ENCODE results near the gene SERPINA1. TPM values are rescaled to one million over a fixed set of nuclear protein-coding genes. Genes with fewer than 3 reads are reported as not detected.
"Not testable (repeated sequence)": the region's sequence is repeated elsewhere in the genome, so short reads cannot be mapped to it uniquely, and the experiment has no call there.

The SERPINA1 gene
- total RNA-seq, 1 donor from 2014 or later, result 1,017 TPM

GRCh38 chr14:94348836-94349235 lies 39.6 kb downstream of the SERPINA1 start:
- TF ChIP-seq CTCF (IDR thresholded peaks at IDR 0.05), result no peak
- no peak overlapping the region for H3K4me3 ChIP-seq
- H3K4me1 ChIP-seq, result no peaks in the 10 kb centered on the region
- DNase-seq, result no peak
- peaks cover 6% of the 10 kb centered on the region for H3K27me3 ChIP-seq
- intact Hi-C loops (cut with DNase I), result no loop called here
- H3K9me3 ChIP-seq, result no peaks in the 10 kb centered on the region
- no peak overlapping the region for H3K27ac ChIP-seq
- no peaks in the 10 kb centered on the region for H3K36me3 ChIP-seq
- no peak for ATAC-seq

GRCh38 chr14:94346841-94347240 lies 41.6 kb downstream of the SERPINA1 start:
- no peak for DNase-seq
- Histone ChIP-seq H3K4me3 (no peak overlapping the region), H3K36me3 (no peaks in the 10 kb centered on the region), H3K27ac (no peak overlapping the region), H3K4me1 (peaks cover 9% of the 10 kb centered on the region), H3K9me3 (no peaks in the 10 kb centered on the region), H3K27me3 (peaks cover 6% of the 10 kb centered on the region)
- intact Hi-C loops (cut with DNase I), result no loop called here
- no peak for ATAC-seq
- TF ChIP-seq CTCF (IDR thresholded peaks at IDR 0.05), result no peak

DNA sequence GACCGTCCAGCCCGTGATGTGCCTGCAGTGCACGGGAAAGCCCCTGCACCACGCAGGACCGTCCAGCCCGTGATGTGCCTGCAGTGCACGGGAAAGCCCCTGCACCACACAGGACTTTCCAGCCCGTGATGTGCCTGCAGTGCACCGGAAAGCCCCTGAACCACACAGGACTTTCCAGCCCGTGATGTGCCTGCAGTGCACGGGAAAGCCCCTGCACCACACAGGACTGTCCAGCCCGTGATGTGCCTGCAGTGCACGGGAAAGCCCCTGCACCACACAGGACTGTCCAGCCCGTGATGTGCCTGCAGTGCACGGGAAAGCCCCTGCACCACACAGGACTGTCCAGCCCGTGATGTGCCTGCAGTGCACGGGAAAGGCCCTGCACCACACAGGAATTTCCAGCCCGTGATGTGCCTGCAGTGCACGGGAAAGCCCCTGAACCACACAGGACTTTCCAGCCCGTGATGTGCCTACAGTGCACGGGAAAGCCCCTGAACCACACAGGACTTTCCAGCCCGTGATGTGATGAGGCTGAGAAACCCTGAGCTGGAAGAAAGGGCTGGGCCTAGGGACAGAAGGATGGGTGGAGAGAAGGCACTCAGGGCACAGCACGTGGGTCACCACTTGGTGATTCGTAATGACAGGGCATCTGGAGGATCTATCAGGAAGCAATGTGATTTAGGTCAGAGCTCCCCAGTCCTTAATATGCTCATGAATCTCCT lies 42.2 kb downstream of the SERPINA1 start:
- H3K36me3 ChIP-seq; H3K9me3 ChIP-seq; DNase-seq; ATAC-seq; H3K27me3 ChIP-seq; H3K27ac ChIP-seq; intact Hi-C loops (cut with DNase I); H3K4me3 ChIP-seq: not testable (repeated sequence)
- H3K4me1 ChIP-seq, result peaks cover 12% of the 10 kb centered on the region

DNA sequence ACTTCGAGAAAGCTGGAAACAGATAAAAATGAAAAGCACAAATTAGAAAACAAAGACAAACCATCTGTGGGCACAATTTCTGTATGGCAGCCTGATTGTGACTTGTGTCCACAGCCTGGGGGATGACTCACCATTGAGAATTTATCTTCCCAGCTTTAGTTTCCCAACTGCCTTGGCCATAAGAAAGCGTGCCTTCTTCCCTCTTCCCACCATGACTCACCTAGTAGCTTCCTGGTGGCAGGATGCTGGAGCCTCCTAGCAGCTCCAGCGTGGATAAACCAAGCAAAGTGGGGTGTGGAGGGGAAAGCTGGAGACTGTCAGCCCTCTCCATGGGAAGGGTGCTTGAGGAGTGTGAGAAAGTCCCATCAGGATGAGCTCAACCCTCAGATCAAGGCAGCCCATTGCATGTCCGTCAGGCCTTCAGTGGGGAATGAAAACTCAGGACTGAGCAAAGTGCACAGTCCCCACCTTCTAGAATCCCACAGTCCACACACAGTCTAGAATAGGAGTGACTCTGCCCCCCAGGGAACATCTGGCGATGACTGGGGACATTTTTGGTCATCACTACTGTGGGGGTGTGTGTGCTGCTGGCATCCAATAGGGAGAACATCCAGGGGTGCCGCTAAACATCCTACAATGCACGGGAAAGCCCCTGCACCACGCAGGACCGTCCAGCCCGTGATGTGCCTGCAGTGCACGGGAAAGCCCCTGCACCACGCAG lies 42.9 kb downstream of the SERPINA1 start:
- TF ChIP-seq CTCF (IDR thresholded peaks at IDR 0.05), result no peak
- intact Hi-C loops (cut with DNase I), result no loop called here
- no peak for DNase-seq
- Histone ChIP-seq H3K9me3 (no peaks in the 10 kb centered on the region), H3K4me3 (no peak overlapping the region), H3K36me3 (no peaks in the 10 kb centered on the region), H3K4me1 (peaks cover 12% of the 10 kb centered on the region), H3K27ac (no peak overlapping the region), H3K27me3 (peaks cover 6% of the 10 kb centered on the region)
- no peak for ATAC-seq

DNA sequence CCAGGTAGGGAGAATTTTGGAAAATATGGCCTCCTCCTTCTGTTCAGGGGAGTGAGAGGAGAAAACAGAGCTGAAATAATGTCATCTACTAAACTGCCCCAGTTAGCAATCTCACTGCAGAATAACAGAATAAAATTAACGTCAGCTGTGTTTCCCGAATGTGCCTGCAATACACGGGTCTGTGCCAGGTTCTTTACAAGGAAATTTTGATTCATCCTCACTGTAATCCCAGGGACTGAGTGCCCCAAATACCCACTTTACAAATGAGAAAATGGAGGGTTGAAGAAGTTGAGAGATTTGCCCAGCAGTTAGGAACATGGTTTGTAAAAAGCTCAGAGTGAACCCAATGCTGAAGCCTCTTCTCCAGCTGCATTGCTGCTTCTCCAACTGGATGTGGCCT lies 44.0 kb downstream of the SERPINA1 start:
- peaks cover 2% of the 10 kb centered on the region for H3K27me3 ChIP-seq
- no peak overlapping the region for H3K27ac ChIP-seq
- H3K4me3 ChIP-seq, result no peak overlapping the region
- no peaks in the 10 kb centered on the region for H3K9me3 ChIP-seq
- no peak for TF ChIP-seq CTCF (IDR thresholded peaks at IDR 0.05)
- intact Hi-C loops (cut with DNase I), result no loop called here
- ATAC-seq, result no peak
- H3K36me3 ChIP-seq, result no peaks in the 10 kb centered on the region
- DNase-seq, result no peak
- peaks cover 12% of the 10 kb centered on the region for H3K4me1 ChIP-seq

DNA sequence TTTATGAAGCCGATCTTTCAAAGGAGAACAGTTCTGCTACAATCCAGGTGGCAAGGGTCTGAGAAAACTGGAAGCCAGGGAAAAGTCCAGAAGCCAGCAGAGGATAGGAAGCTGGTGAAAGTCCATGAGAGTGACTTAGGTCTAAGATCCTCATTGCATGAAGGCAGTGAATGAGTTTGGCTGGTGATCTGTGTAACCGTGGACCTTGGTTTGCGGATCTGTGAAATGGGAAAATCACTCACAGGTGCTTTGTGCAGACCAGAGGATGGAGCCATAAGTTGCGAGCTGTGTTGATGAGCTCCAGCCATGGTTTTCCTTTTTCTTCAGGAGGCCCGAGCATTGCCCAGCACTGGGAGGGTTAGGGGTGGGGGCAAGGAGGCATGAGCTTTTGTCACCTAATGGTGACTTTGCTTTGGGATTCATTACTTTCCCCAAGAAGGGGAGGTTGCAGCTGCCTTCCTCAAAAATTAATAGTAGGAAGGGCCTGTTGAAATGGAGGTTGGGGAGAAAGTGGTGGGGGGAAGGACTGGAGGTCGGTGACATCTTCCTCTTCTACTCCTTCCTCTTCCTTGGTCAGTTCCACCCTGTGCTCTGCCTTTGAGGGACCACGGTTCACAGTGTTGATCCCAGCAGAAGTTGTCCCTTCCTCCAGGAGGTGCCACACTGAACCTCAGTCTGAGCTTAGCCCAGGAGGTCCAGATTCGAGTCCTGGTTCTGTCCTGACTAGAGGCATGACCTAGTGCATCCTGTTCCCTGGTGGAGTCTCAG lies 45.0 kb downstream of the SERPINA1 start:
- Histone ChIP-seq H3K4me1 (peaks cover 12% of the 10 kb centered on the region), H3K36me3 (no peaks in the 10 kb centered on the region), H3K4me3 (no peak overlapping the region), H3K27ac (no peak overlapping the region), H3K9me3 (no peaks in the 10 kb centered on the region), H3K27me3 (no peaks in the 10 kb centered on the region)
- TF ChIP-seq CTCF (IDR thresholded peaks at IDR 0.05), result no peak
- intact Hi-C loops (cut with DNase I), result no loop called here
- DNase-seq, result no peak
- peak; percentile 21 for ATAC-seq

Measured in upper lobe of right lung (tissue), 1 donor.